Brain pericyte (primary cell): ENCODE data around the gene MFRP.
A peak's percentile ranks its signal among the peaks of the same experiment; 100 is the strongest.
"Not testable (repeated sequence)": the region's sequence is repeated elsewhere in the genome, so short reads cannot be mapped to it uniquely, and the experiment has no call there.

Experiments used
- DNase-seq: peaks from one replicate; pipeline ENCODE4 v3.0.0-alpha.2; 2012; ENCODE audit warnings: low read depth, low spot score

The MFRP gene

GRCh38 chr11:119346605-119347004, at the start of gene MFRP:
TSS of gene MFRP (minus strand) at chr11:119346705. CDS start at chr11:119346513, 192 bp downstream.
- DNase-seq = no peak

GRCh38 chr11:119391275-119391674, 44.8 kb upstream of the MFRP start:
- DNase-seq = no peak

- DNase-seq = no peak
Observed at GRCh38 chr11:119389611-119390254, 43.2 kb upstream of the MFRP start.

- no peak for DNase-seq
Observed at GRCh38 chr11:119388103-119388502, 41.6 kb upstream of the MFRP start.

- DNase-seq = no peak
Observed at GRCh38 chr11:119384332-119384731, 37.8 kb upstream of the MFRP start.

- not testable (repeated sequence) for DNase-seq
Observed at GRCh38 chr11:119382513-119382912, 36.0 kb upstream of the MFRP start.

- no peak for DNase-seq
Observed at GRCh38 chr11:119382101-119382500, 35.6 kb upstream of the MFRP start.

GRCh38 chr11:119381181-119381988, 34.9 kb upstream of the MFRP start, which contains the start of gene USP2:
TSS of gene USP2 (minus strand) at chr11:119381690. CDS start at chr11:119373480, 8,210 bp downstream.
- peak; percentile 78 for DNase-seq

- DNase-seq = no peak
Observed at GRCh38 chr11:119380827-119381180, 34.3 kb upstream of the MFRP start.

- no peak for DNase-seq
Observed at GRCh38 chr11:119380160-119380826, 33.8 kb upstream of the MFRP start.

GRCh38 chr11:119378851-119379465, 32.5 kb upstream of the MFRP start:
- no peak for DNase-seq

- no peak for DNase-seq
Observed at GRCh38 chr11:119377961-119378667, 31.6 kb upstream of the MFRP start.

- DNase-seq = no peak
Observed at GRCh38 chr11:119377112-119377901, 30.8 kb upstream of the MFRP start.

GRCh38 chr11:119376197-119376847, 29.8 kb upstream of the MFRP start:
- no peak for DNase-seq

- no peak for DNase-seq
Observed at GRCh38 chr11:119375337-119376196, 29.1 kb upstream of the MFRP start.

GRCh38 chr11:119374632-119375336, 28.3 kb upstream of the MFRP start:
- no peak for DNase-seq

GRCh38 chr11:119373921-119374631, 27.6 kb upstream of the MFRP start:
- no peak for DNase-seq
